H9 (cell line): ENCODE data around the gene CCL19. TPM values are rescaled to one million over a fixed set of nuclear protein-coding genes. Genes with fewer than 3 reads are reported as not detected.

Experiments used
- DNase-seq: peaks from one replicate; pipeline ENCODE4 v3.0.0-alpha.2; 2017
- H2AFZ ChIP-seq: one replicate; pipeline ENCODE4 v1.6.1; 2013; ENCODE audit warnings: mild to moderate bottlenecking, low read length, control low read depth, moderate library complexity
- H2AK5ac ChIP-seq: 2 replicates; pipeline ENCODE4 v1.6.1; 2013; ENCODE audit warnings: low read length, control low read depth, mixed read lengths; ENCODE audit not compliant: insufficient read length
- H2BK120ac ChIP-seq: one replicate; pipeline ENCODE4 v1.6.1; 2013; ENCODE audit warnings: low read depth, mild to moderate bottlenecking, low read length, control low read depth, inconsistent platforms; ENCODE audit not compliant: poor library complexity, severe bottlenecking
- H2BK12ac ChIP-seq: 2 replicates; pipeline ENCODE4 v1.6.1; 2013; ENCODE audit warnings: low read length, control low read depth, mixed read lengths, low read depth; ENCODE audit not compliant: insufficient read length
- H2BK15ac ChIP-seq: 2 replicates; pipeline ENCODE4 v1.6.1; 2013; ENCODE audit warnings: low read depth, low read length, control low read depth
- H2BK20ac ChIP-seq: one replicate; pipeline ENCODE4 v1.6.1; 2013; ENCODE audit warnings: low read depth, mild to moderate bottlenecking, low read length, control low read depth, inconsistent platforms; ENCODE audit not compliant: poor library complexity, severe bottlenecking
- H2BK5ac ChIP-seq: 2 replicates; pipeline ENCODE4 v1.6.1; 2013; ENCODE audit warnings: low read length, control low read depth, mixed read lengths; ENCODE audit not compliant: insufficient read length
- H3K14ac ChIP-seq: 2 replicates; pipeline ENCODE4 v1.6.1; 2013; ENCODE audit warnings: low read length, control low read depth; ENCODE audit not compliant: insufficient read depth
- H3K18ac ChIP-seq: 2 replicates; pipeline ENCODE4 v1.6.1; 2013; ENCODE audit warnings: low read depth, mild to moderate bottlenecking, mixed read lengths, low read length, control low read depth; ENCODE audit not compliant: insufficient read length
- H3K23ac ChIP-seq: 2 replicates; pipeline ENCODE4 v1.6.1; 2013; ENCODE audit warnings: low read length, control low read depth, mixed read lengths, low read depth; ENCODE audit not compliant: insufficient read length
- H3K23me2 ChIP-seq: 2 replicates; pipeline ENCODE4 v1.6.1; 2013; ENCODE audit warnings: low read depth, mild to moderate bottlenecking, mixed read lengths, low read length, control low read depth; ENCODE audit not compliant: insufficient read length, poor library complexity, severe bottlenecking
- H3K27ac ChIP-seq: 2 replicates; pipeline ENCODE4 v1.5.1; 2013; ENCODE audit warnings: low read length, control low read depth, mixed read lengths, low read depth; ENCODE audit not compliant: insufficient read length
- H3K27me3 ChIP-seq: 2 replicates; pipeline ENCODE4 v1.6.1; 2013; ENCODE audit warnings: low read length, control low read depth, inconsistent platforms; ENCODE audit not compliant: insufficient read depth
- H3K4ac ChIP-seq: 2 replicates; pipeline ENCODE4 v1.6.1; 2013; ENCODE audit warnings: low read depth, mild to moderate bottlenecking, control low read depth, inconsistent platforms, low read length, moderate library complexity
- H3K4me1 ChIP-seq: 2 replicates; pipeline ENCODE4 v1.6.1; 2013; ENCODE audit warnings: low read length, control low read depth, inconsistent platforms; ENCODE audit not compliant: insufficient read depth
- H3K4me2 ChIP-seq: 2 replicates; pipeline ENCODE4 v1.6.1; 2013; ENCODE audit warnings: low read length, control low read depth, mixed read lengths; ENCODE audit not compliant: insufficient read length, insufficient read depth
- H3K56ac ChIP-seq: 2 replicates; pipeline ENCODE4 v1.6.1; 2013; ENCODE audit warnings: low read depth, mild to moderate bottlenecking, mixed read lengths, low read length, control low read depth; ENCODE audit not compliant: insufficient read length
- H3K79me1 ChIP-seq: 2 replicates; pipeline ENCODE4 v1.6.1; 2013; ENCODE audit warnings: low read depth, mild to moderate bottlenecking, moderate library complexity, low read length, control low read depth, inconsistent platforms; ENCODE audit not compliant: insufficient read depth, poor library complexity, severe bottlenecking
- H3K79me2 ChIP-seq: 2 replicates; pipeline ENCODE4 v1.6.1; 2013; ENCODE audit warnings: low read length, control low read depth, inconsistent platforms; ENCODE audit not compliant: insufficient read depth
- H3K9ac ChIP-seq: 2 replicates; pipeline ENCODE4 v1.6.1; 2013; ENCODE audit warnings: low read length, control low read depth, mixed read lengths; ENCODE audit not compliant: insufficient read length; ENCODE audit errors: extremely low read depth
- H3K9me3 ChIP-seq: one replicate; pipeline ENCODE4 v1.6.1; 2013; ENCODE audit warnings: low read depth, low read length, inconsistent platforms; ENCODE audit not compliant: control insufficient read depth
- H3T11ph ChIP-seq: one replicate; pipeline ENCODE4 v1.6.1; 2013; ENCODE audit warnings: mild to moderate bottlenecking, low read length, control low read depth, inconsistent platforms
- H4K20me1 ChIP-seq: one replicate; pipeline ENCODE4 v1.6.1; 2013; ENCODE audit not compliant: control insufficient read depth, insufficient read length, insufficient read depth
- H4K5ac ChIP-seq: 2 replicates; pipeline ENCODE4 v1.6.1; 2013; ENCODE audit warnings: low read depth, mild to moderate bottlenecking, mixed read lengths, low read length, control low read depth; ENCODE audit not compliant: insufficient read length
- H4K8ac ChIP-seq: replicated peaks from 2 replicates; pipeline ENCODE4 v1.6.1; 2013; ENCODE audit warnings: low read length, control low read depth, mixed read lengths, low read depth; ENCODE audit not compliant: insufficient read length
- H4K91ac ChIP-seq: 2 replicates; pipeline ENCODE4 v1.6.1; 2013; ENCODE audit warnings: low read depth, mild to moderate bottlenecking, moderate library complexity, mixed read lengths, low read length, control low read depth; ENCODE audit not compliant: insufficient read length
- H3K27ac Mint-ChIP-seq, 3 experiments: 2 replicates in 2 of 3; 3 replicates in 1 of 3; pipeline ENCODE4 v1.8.0; 2020 to 2021; ENCODE audit warnings: mixed read lengths in 3 of 3, mild to moderate bottlenecking in 1 of 3, moderate library complexity in 1 of 3
- H3K27me3 Mint-ChIP-seq: 2 replicates; pipeline ENCODE4 v1.8.0; 2021; ENCODE audit warnings: low read depth, mild to moderate bottlenecking, moderate library complexity, mixed read lengths
- H3K36me3 Mint-ChIP-seq, 3 experiments: 2 replicates in 2 of 3; 3 replicates in 1 of 3; pipeline ENCODE4 v1.8.0; 2020 to 2021; ENCODE audit warnings: low read depth in 3 of 3, mixed read lengths in 3 of 3; ENCODE audit not compliant: insufficient read depth in 1 of 3
- H3K4me1 Mint-ChIP-seq, 2 experiments: 2 replicates each; pipeline ENCODE4 v1.8.0; 2020; ENCODE audit warnings: mixed read lengths in 2 of 2
- H3K4me3 Mint-ChIP-seq, 2 experiments: 2 replicates in 1 of 2; 3 replicates in 1 of 2; pipeline ENCODE4 v1.8.0; 2020 to 2021; ENCODE audit warnings: mild to moderate bottlenecking in 2 of 2, mixed read lengths in 2 of 2, moderate library complexity in 1 of 2
- H3K9me3 Mint-ChIP-seq, 2 experiments: 2 replicates in 1 of 2; 3 replicates in 1 of 2; pipeline ENCODE4 v1.8.0; 2020; ENCODE audit warnings: mild to moderate bottlenecking in 2 of 2, mixed read lengths in 2 of 2, moderate library complexity in 1 of 2
- WGBS: extraction: QIAGEN DNeasy Blood & Tissue Kit; methylation state at CpG from one replicate; pipeline ENCODE4 v1.1.7; 2013; ENCODE audit warnings: missing lambda C conversion rate, low lambda C conversion rate, mixed read lengths; ENCODE audit not compliant: insufficient read length; ENCODE audit errors: extremely low coverage; 5-methylcytosine and 5-hydroxymethylcytosine counted together
- total RNA-seq: library from RNA; stranded (reverse); gene quantifications from 2 replicates; pipeline ENCODE4 v1.2.1, GENCODE V29; 2021
- TF ChIP-seq, protein P1 (sequence below): fragments of 200-600 bp; sonication (generic); conservative IDR thresholded peaks from 3 replicates; pipeline ENCODE4 v1.8.0; 2021; ENCODE audit warnings: antibody characterized with exemption, mild to moderate bottlenecking

Gene CCL19
- total RNA-seq, 1 experiment from 2014 or later: not detected

DNA sequence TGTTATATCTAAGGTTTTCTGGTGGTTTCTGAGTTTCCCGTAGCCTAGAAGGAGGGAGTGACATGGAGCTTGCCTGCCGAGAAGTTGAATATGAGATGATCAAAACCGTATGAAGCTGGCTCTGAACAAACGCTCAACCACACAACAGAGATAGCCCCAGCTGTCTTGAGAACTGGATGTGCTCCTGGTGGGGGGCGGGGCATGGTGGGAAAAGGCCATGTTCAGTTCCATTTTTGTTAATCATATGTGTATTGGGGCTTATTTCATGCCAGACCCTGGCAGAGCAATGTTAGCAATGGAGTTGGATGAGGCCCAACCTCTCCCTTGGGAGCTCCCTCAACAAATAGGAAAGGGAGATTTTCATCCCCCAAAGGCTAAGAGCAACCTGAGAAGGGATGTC lies 4.8 kb downstream of the CCL19 start:
- H3K18ac ChIP-seq: no peak overlapping the region
- H3K14ac ChIP-seq: no peak overlapping the region
- H3K4ac ChIP-seq: no peak overlapping the region
- Mint-ChIP-seq H3K4me1 (peaks cover 13 to 17% of the 10 kb centered on the region in 2 experiments), H3K27me3 (no peaks in the 10 kb centered on the region; the same call in none of the 2 replicates), H3K27ac (no peak overlapping the region), H3K9me3 (no peaks in the 10 kb centered on the region), H3K36me3 (no peaks in the 10 kb centered on the region; a peak in 1 of 7 replicates), H3K4me3 (no peak overlapping the region)
- H3K79me2 ChIP-seq: no peaks in the 10 kb centered on the region
- no peak overlapping the region for H2AK5ac ChIP-seq
- H3K23ac ChIP-seq: no peak overlapping the region
- DNase-seq: no peak
- H4K91ac ChIP-seq: no peak overlapping the region
- WGBS: no CpG with 5 or more reads among the region's 5 CpGs
- H2BK15ac ChIP-seq: no peak overlapping the region
- no peak overlapping the region for H2BK5ac ChIP-seq
- H4K8ac ChIP-seq: no peak overlapping the region
- H3K79me1 ChIP-seq: no peaks in the 10 kb centered on the region
- no peaks in the 10 kb centered on the region for H4K20me1 ChIP-seq
- no peak overlapping the region for H3T11ph ChIP-seq
- no peak overlapping the region for H4K5ac ChIP-seq
- H3K27me3 ChIP-seq: no peaks in the 10 kb centered on the region
- H3K4me2 ChIP-seq: no peak overlapping the region
- no peak overlapping the region for H3K56ac ChIP-seq
- H2BK20ac ChIP-seq: no peak overlapping the region
- no peak overlapping the region for H2AFZ ChIP-seq
- H3K23me2 ChIP-seq: no peaks in the 10 kb centered on the region
- no peak overlapping the region for H2BK120ac ChIP-seq
- no peak overlapping the region for H2BK12ac ChIP-seq
- TF ChIP-seq, protein P1, sequence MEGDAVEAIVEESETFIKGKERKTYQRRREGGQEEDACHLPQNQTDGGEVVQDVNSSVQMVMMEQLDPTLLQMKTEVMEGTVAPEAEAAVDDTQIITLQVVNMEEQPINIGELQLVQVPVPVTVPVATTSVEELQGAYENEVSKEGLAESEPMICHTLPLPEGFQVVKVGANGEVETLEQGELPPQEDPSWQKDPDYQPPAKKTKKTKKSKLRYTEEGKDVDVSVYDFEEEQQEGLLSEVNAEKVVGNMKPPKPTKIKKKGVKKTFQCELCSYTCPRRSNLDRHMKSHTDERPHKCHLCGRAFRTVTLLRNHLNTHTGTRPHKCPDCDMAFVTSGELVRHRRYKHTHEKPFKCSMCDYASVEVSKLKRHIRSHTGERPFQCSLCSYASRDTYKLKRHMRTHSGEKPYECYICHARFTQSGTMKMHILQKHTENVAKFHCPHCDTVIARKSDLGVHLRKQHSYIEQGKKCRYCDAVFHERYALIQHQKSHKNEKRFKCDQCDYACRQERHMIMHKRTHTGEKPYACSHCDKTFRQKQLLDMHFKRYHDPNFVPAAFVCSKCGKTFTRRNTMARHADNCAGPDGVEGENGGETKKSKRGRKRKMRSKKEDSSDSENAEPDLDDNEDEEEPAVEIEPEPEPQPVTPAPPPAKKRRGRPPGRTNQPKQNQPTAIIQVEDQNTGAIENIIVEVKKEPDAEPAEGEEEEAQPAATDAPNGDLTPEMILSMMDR: no peak
- H3K9me3 ChIP-seq: no peaks in the 10 kb centered on the region
- peaks cover 8% of the 10 kb centered on the region; the same call in 1 of the 2 replicates for H3K4me1 ChIP-seq
- no peak overlapping the region for H3K9ac ChIP-seq
- no peak overlapping the region for H3K27ac ChIP-seq
